Lower lobe of right lung (tissue), 2 donors: ENCODE measurements around the gene SP3. TPM values are rescaled to one million over a fixed set of nuclear protein-coding genes. Genes with fewer than 3 reads are reported as not detected.

Experiments
- ATAC-seq, 2 donors: fragments of 200-7000 bp; cut with Tn5 transposase; one replicate each; pipeline ENCODE4 v1.9.1; 2020 to 2022; ENCODE audit warnings: mild to moderate bottlenecking in 2 of 2, moderate library complexity in 2 of 2
- DNase-seq: peaks from one replicate; pipeline ENCODE4 v3.0.0-alpha.2; 2020
- H3K27ac ChIP-seq: fragments of 200-600 bp; one replicate; pipeline ENCODE4 v1.8.0; 2022
- H3K27me3 ChIP-seq: fragments of 200-600 bp; one replicate; pipeline ENCODE4 v1.8.0; 2022; ENCODE audit warnings: low read depth
- H3K36me3 ChIP-seq: fragments of 200-600 bp; one replicate; pipeline ENCODE4 v1.8.0; 2022; ENCODE audit warnings: mild to moderate bottlenecking
- H3K4me1 ChIP-seq: fragments of 200-600 bp; one replicate; pipeline ENCODE4 v1.8.0; 2022
- H3K4me3 ChIP-seq: fragments of 200-600 bp; one replicate; pipeline ENCODE4 v1.8.0; 2022; ENCODE audit warnings: mild to moderate bottlenecking
- H3K9me3 ChIP-seq: fragments of 200-600 bp; one replicate; pipeline ENCODE4 v1.8.0; 2022
- CTCF ChIP-seq: fragments of 200-600 bp; IDR thresholded peaks from one replicate; pipeline ENCODE4 v1.8.0; 2022; ENCODE audit warnings: antibody characterized with exemption, mild to moderate bottlenecking
- intact Hi-C: fragments of 100-400 bp; cut with DNase I; formaldehyde crosslinking; loops from one replicate; pipeline ENCODE4 v1.11.0; 2022
- total RNA-seq: library from RNA; stranded (reverse); fragmentation: NEBNext Ultra II Directional; extraction: Animal tissue kit (Norgen Biotek cat#: 25700); gene quantifications from one replicate; pipeline ENCODE4 v1.2.1, GENCODE V29; 2021
- donor health status: DM: no; HTN: yes; CAD: no; lungs with severe emphysema.

SP3 gene
- total RNA-seq, 1 donor from 2014 or later: 77.0 TPM

GRCh38 chr2:173868406-173868805, 96.8 kb downstream of the SP3 start:
- no peak for DNase-seq
- H3K27ac ChIP-seq: no peak overlapping the region
- intact Hi-C loops: no loop called here
- TF ChIP-seq CTCF: no peak
- H3K27me3 ChIP-seq: peaks cover 3% of the 10 kb centered on the region
- ATAC-seq: no peak
- H3K9me3 ChIP-seq: no peaks in the 10 kb centered on the region
- H3K4me3 ChIP-seq: no peak overlapping the region
- H3K4me1 ChIP-seq: peaks cover 9% of the 10 kb centered on the region
- H3K36me3 ChIP-seq: no peaks in the 10 kb centered on the region

GRCh38 chr2:173866874-173867618, 98.1 kb downstream of the SP3 start:
- H3K9me3 ChIP-seq: no peaks in the 10 kb centered on the region
- no peaks in the 10 kb centered on the region for H3K36me3 ChIP-seq
- no peak overlapping the region for H3K27ac ChIP-seq
- intact Hi-C loops: no loop called here
- peaks cover 3% of the 10 kb centered on the region for H3K27me3 ChIP-seq
- DNase-seq (no peak), ATAC-seq (no peak)
- no peak overlapping the region for H3K4me3 ChIP-seq
- no peak for TF ChIP-seq CTCF
- peaks cover 9% of the 10 kb centered on the region for H3K4me1 ChIP-seq

GRCh38 chr2:173865971-173866873, 99.0 kb downstream of the SP3 start:
- no peak for TF ChIP-seq CTCF
- ATAC-seq (no peak), DNase-seq (no peak)
- Histone ChIP-seq H3K27ac (no peak overlapping the region), H3K36me3 (no peaks in the 10 kb centered on the region), H3K9me3 (no peaks in the 10 kb centered on the region), H3K4me1 (peaks cover 9% of the 10 kb centered on the region), H3K4me3 (no peak overlapping the region), H3K27me3 (peaks cover 3% of the 10 kb centered on the region)
- intact Hi-C loops: no loop called here

GRCh38 chr2:173862612-173863217, 102.5 kb downstream of the SP3 start:
- Histone ChIP-seq H3K36me3 (no peaks in the 10 kb centered on the region), H3K9me3 (no peaks in the 10 kb centered on the region), H3K27me3 (peaks cover 3% of the 10 kb centered on the region), H3K27ac (no peak overlapping the region), H3K4me3 (no peak overlapping the region), H3K4me1 (peaks cover 9% of the 10 kb centered on the region)
- intact Hi-C loops: no loop called here
- ATAC-seq: no peak
- no peak for TF ChIP-seq CTCF
- no peak for DNase-seq

GRCh38 chr2:173860566-173860965, 104.6 kb downstream of the SP3 start:
- Histone ChIP-seq H3K4me3 (no peak overlapping the region), H3K9me3 (no peaks in the 10 kb centered on the region), H3K4me1 (no peaks in the 10 kb centered on the region), H3K36me3 (no peaks in the 10 kb centered on the region), H3K27ac (no peak overlapping the region), H3K27me3 (peaks cover 3% of the 10 kb centered on the region)
- ATAC-seq: no peak
- intact Hi-C loops: no loop called here
- TF ChIP-seq CTCF: no peak
- no peak for DNase-seq
